Anterior cingulate cortex (tissue), 58 donors: ENCODE data around the gene DYNC1H1.
"Not testable (repeated sequence)": the region's sequence is repeated elsewhere in the genome, so short reads cannot be mapped to it uniquely, and the experiment has no call there.

Experiments used
- DNase-seq, 58 donors: peaks; one replicate each; lab custom pipeline; 2025; lab: John Stamatoyannopoulos, UW

DYNC1H1 gene

GRCh38 chr14:102056694-102057442, 92.5 kb downstream of the DYNC1H1 start:
- no peak for DNase-seq

- DNase-seq, result no peak
Observed at GRCh38 chr14:102057480-102058114, 93.2 kb downstream of the DYNC1H1 start.

GRCh38 chr14:102058146-102058545, 93.8 kb downstream of the DYNC1H1 start:
- no peak for DNase-seq

GRCh38 chr14:102058961-102059360, 94.6 kb downstream of the DYNC1H1 start:
- no peak for DNase-seq

- DNase-seq, result peak in 34 of 58 donors; percentile 10 to 68 (median 32)
Observed at GRCh38 chr14:102063109-102063807, 98.9 kb downstream of the DYNC1H1 start.

GRCh38 chr14:102063808-102064429, 99.5 kb downstream of the DYNC1H1 start:
- DNase-seq, result no peak

GRCh38 chr14:102064590-102064989, 100.2 kb downstream of the DYNC1H1 start:
- DNase-seq, result not testable (repeated sequence)

GRCh38 chr14:102066041-102066451, 101.7 kb downstream of the DYNC1H1 start:
- DNase-seq, result no peak

- DNase-seq, result no peak
Observed at GRCh38 chr14:102071283-102071998, 107.1 kb downstream of the DYNC1H1 start.

GRCh38 chr14:102074415-102074964, 110.1 kb downstream of the DYNC1H1 start:
- DNase-seq, result no peak

- DNase-seq, result no peak
Observed at GRCh38 chr14:102075155-102075554, 110.8 kb downstream of the DYNC1H1 start.

GRCh38 chr14:102077382-102077709, 113.0 kb downstream of the DYNC1H1 start:
- DNase-seq, result no peak

- DNase-seq, result peak in 2 of 58 donors; percentile 26 to 66
Observed at GRCh38 chr14:102078361-102078791, 114.0 kb downstream of the DYNC1H1 start.

GRCh38 chr14:102078831-102079699, 114.7 kb downstream of the DYNC1H1 start:
- DNase-seq, result peak in 4 of 58 donors; percentile 31 to 75 (median 62)

- DNase-seq, result peak in 2 of 58 donors; percentile 52 to 61
Observed at GRCh38 chr14:102079700-102079979, 115.3 kb downstream of the DYNC1H1 start.

GRCh38 chr14:102080183-102081080, 116.1 kb downstream of the DYNC1H1 start:
- DNase-seq, result peak in 3 of 58 donors; percentile 41 to 62 (median 54)

GRCh38 chr14:102081231-102082080, 117.1 kb downstream of the DYNC1H1 start:
- no peak for DNase-seq
